ENCODE measurements around the gene CCL19. TPM values are rescaled to one million over a fixed set of nuclear protein-coding genes. Genes with fewer than 3 reads are reported as not detected.
"Not testable (repeated sequence)": the region's sequence is repeated elsewhere in the genome, so short reads cannot be mapped to it uniquely, and the experiment has no call there.

The CCL19 gene
- total RNA-seq, 1 donor from 2014 or later, result not detected

DNA sequence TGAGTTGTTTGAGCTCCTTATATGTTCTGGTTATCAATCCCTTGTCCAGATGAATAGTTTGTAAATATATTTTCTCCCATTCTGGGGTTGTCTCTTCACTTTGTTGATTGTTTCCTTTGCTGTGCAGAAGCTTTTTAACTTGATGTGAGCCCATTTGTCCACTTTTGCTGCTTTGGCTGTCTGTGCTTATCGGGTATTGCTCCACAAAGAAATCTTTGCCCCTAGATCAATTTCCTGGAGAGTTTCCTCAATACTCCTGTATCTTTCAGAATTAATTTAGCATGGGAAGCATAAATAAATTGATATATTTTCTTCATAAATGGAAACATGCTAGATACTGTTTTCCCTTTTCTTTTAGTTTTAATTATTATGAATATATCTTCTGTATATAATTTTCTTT is 41.4 kb upstream of the CCL19 start:
- Mint-ChIP-seq H3K4me3 (ENCODE audit: unreplicated experiment) (no peak overlapping the region), H3K27me3 (ENCODE audit: low read depth) (peaks cover 18% of the 10 kb centered on the region), H3K36me3 (ENCODE audit: low read depth) (no peaks in the 10 kb centered on the region), H3K4me1 (ENCODE audit: low read depth) (no peaks in the 10 kb centered on the region), H3K9me3 (ENCODE audit: low read depth) (no peaks in the 10 kb centered on the region), H3K27ac (ENCODE audit: unreplicated experiment) (no peak overlapping the region)
- DNase-seq (ENCODE audit: low spot score), result no peak
- TF ChIP-seq, protein P1, sequence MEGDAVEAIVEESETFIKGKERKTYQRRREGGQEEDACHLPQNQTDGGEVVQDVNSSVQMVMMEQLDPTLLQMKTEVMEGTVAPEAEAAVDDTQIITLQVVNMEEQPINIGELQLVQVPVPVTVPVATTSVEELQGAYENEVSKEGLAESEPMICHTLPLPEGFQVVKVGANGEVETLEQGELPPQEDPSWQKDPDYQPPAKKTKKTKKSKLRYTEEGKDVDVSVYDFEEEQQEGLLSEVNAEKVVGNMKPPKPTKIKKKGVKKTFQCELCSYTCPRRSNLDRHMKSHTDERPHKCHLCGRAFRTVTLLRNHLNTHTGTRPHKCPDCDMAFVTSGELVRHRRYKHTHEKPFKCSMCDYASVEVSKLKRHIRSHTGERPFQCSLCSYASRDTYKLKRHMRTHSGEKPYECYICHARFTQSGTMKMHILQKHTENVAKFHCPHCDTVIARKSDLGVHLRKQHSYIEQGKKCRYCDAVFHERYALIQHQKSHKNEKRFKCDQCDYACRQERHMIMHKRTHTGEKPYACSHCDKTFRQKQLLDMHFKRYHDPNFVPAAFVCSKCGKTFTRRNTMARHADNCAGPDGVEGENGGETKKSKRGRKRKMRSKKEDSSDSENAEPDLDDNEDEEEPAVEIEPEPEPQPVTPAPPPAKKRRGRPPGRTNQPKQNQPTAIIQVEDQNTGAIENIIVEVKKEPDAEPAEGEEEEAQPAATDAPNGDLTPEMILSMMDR (IDR thresholded peaks at IDR 0.05), result no peak

GRCh38 chr9:34723141-34723540 is 32.1 kb upstream of the CCL19 start:
- H3K4me3 Mint-ChIP-seq (ENCODE audit: unreplicated experiment), result no peak overlapping the region
- H3K9me3 Mint-ChIP-seq (ENCODE audit: low read depth), result no peaks in the 10 kb centered on the region
- DNase-seq (ENCODE audit: low spot score), result no peak
- TF ChIP-seq, protein P1 (IDR thresholded peaks at IDR 0.05), result no peak
- no peaks in the 10 kb centered on the region for H3K4me1 Mint-ChIP-seq (ENCODE audit: low read depth)
- H3K36me3 Mint-ChIP-seq (ENCODE audit: low read depth), result no peaks in the 10 kb centered on the region
- H3K27me3 Mint-ChIP-seq (ENCODE audit: low read depth), result peaks cover 7% of the 10 kb centered on the region
- no peak overlapping the region for H3K27ac Mint-ChIP-seq (ENCODE audit: unreplicated experiment)

- not testable (repeated sequence) for H3K4me3 Mint-ChIP-seq (ENCODE audit: unreplicated experiment); H3K36me3 Mint-ChIP-seq (ENCODE audit: low read depth); DNase-seq (ENCODE audit: low spot score); H3K27me3 Mint-ChIP-seq (ENCODE audit: low read depth); H3K4me1 Mint-ChIP-seq (ENCODE audit: low read depth); H3K9me3 Mint-ChIP-seq (ENCODE audit: low read depth); H3K27ac Mint-ChIP-seq (ENCODE audit: unreplicated experiment)
These were observed 28.6 kb upstream of the CCL19 start for GRCh38 chr9:34719769-34720025.

- H3K36me3 Mint-ChIP-seq (ENCODE audit: low read depth), result no peaks in the 10 kb centered on the region
- no peak overlapping the region for H3K27ac Mint-ChIP-seq (ENCODE audit: unreplicated experiment)
- DNase-seq (ENCODE audit: low spot score), result no peak
- no peaks in the 10 kb centered on the region for H3K4me1 Mint-ChIP-seq (ENCODE audit: low read depth)
- H3K4me3 Mint-ChIP-seq (ENCODE audit: unreplicated experiment), result no peak overlapping the region
- TF ChIP-seq, protein P1 (IDR thresholded peaks at IDR 0.05), result no peak
- H3K9me3 Mint-ChIP-seq (ENCODE audit: low read depth), result no peaks in the 10 kb centered on the region
- peaks cover 11% of the 10 kb centered on the region for H3K27me3 Mint-ChIP-seq (ENCODE audit: low read depth)
These were observed 28.1 kb upstream of the CCL19 start for GRCh38 chr9:34719021-34719768.

- TF ChIP-seq, protein P1 (IDR thresholded peaks at IDR 0.05), result no peak
- Mint-ChIP-seq H3K27ac (ENCODE audit: unreplicated experiment) (no peak overlapping the region), H3K36me3 (ENCODE audit: low read depth) (no peaks in the 10 kb centered on the region), H3K4me3 (ENCODE audit: unreplicated experiment) (no peak overlapping the region), H3K9me3 (ENCODE audit: low read depth) (no peaks in the 10 kb centered on the region), H3K27me3 (ENCODE audit: low read depth) (peaks cover 14% of the 10 kb centered on the region), H3K4me1 (ENCODE audit: low read depth) (no peaks in the 10 kb centered on the region)
- DNase-seq (ENCODE audit: low spot score), result no peak
These were observed 27.0 kb upstream of the CCL19 start for GRCh38 chr9:34717996-34718614.

DNA sequence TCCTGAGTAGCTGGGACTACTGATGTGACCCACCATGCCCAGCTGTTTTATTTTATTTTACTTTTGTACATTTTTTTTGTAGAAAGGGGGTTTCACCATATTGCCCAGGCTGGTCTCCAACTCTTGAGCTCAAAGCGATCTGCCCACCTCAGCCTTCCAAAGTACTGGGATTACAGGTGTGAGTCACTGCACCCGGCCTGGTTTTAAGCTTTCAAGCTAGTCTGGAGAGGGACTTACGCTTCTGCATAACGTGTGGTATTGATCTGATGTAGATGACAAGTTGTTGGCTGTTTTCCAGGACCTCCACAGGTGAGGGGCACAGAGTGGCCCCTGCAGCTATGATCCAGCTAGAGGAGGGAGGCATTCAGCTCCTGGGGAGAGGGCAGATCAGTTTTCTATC is 25.6 kb upstream of the CCL19 start:
- TF ChIP-seq, protein P1 (IDR thresholded peaks at IDR 0.05), result no peak
- no peak for DNase-seq (ENCODE audit: low spot score)
- Mint-ChIP-seq H3K27ac (ENCODE audit: unreplicated experiment) (no peak overlapping the region), H3K9me3 (ENCODE audit: low read depth) (peaks cover 12% of the 10 kb centered on the region), H3K4me3 (ENCODE audit: unreplicated experiment) (no peak overlapping the region), H3K27me3 (ENCODE audit: low read depth) (peaks cover 24% of the 10 kb centered on the region), H3K4me1 (ENCODE audit: low read depth) (no peaks in the 10 kb centered on the region), H3K36me3 (ENCODE audit: low read depth) (peaks cover 4% of the 10 kb centered on the region)

Measured in chondrocyte (in vitro differentiated cells).